K562 (cell line): ENCODE data around the gene SGIP1. TPM values are rescaled to one million over a fixed set of nuclear protein-coding genes. Genes with fewer than 3 reads are reported as not detected.

Source experiments
- ARID2 ChIP-seq: fragments of 450-650 bp; IDR thresholded peaks from 2 replicates; pipeline ENCODE4 v1.6.1; 2017; ENCODE audit warnings: antibody characterized with exemption, mild to moderate bottlenecking
- ETS1 ChIP-seq: conservative IDR thresholded peaks from 2 replicates; pipeline ENCODE4 v1.6.1; 2011; ENCODE audit warnings: low read depth, mild to moderate bottlenecking, low read length; ENCODE audit not compliant: control insufficient read depth
- GTF3C2 ChIP-seq: IDR thresholded peaks from 3 replicates; pipeline ENCODE4 v1.6.1; 2011; ENCODE audit warnings: borderline replicate concordance, mild to moderate bottlenecking, moderate library complexity; ENCODE audit not compliant: insufficient read length; ENCODE audit errors: extremely low read depth
- HDAC3 ChIP-seq: fragments of 450-650 bp; IDR thresholded peaks from 2 replicates; pipeline ENCODE4 v1.6.1; 2018; ENCODE audit warnings: borderline replicate concordance, mild to moderate bottlenecking, moderate library complexity; ENCODE audit not compliant: partially characterized antibody
- RERE ChIP-seq: sonication (generic); formaldehyde crosslinking; IDR thresholded peaks from 2 replicates; pipeline ENCODE4 v1.8.0; 2023; ENCODE audit warnings: missing genetic modification reagents, mild to moderate bottlenecking, borderline replicate concordance
- RNF2 ChIP-seq: sonication (generic); IDR thresholded peaks from 2 replicates; pipeline ENCODE4 v1.6.1; 2016
- ZNF384 ChIP-seq: IDR thresholded peaks from 2 replicates; pipeline ENCODE4 v1.6.1; 2012; ENCODE audit warnings: low read depth, low read length, improper control_type of control experiment
- polyA plus RNA-seq, 8 experiments: library from polyadenylated mRNA; depleted of rRNA in 4 of 8; stranded (reverse) in 5 of 8; unstranded in 3 of 8; fragments of >200 nt; fragmentation: Nextera tagmentation in 2 of 8; fragmentation: Illumina TruSeq in 1 of 8; extraction: Ambion mirVana in 2 of 8; extraction: Trizol in 1 of 8; gene quantifications; 2 replicates each; pipeline versions ENCODE4 v1.2.1 to v1.2.3, GENCODE V29; 2011 to 2014; ENCODE audit warnings: inconsistent platforms in 1 of 8, missing spikeins in 1 of 8
- total RNA-seq, 7 experiments: library from RNA; depleted of rRNA in 6 of 7; stranded (reverse); fragments of >200 nt in 6 of 7; fragmentation: Illumina TruSeq in 2 of 7; extraction: Trizol in 2 of 7; gene quantifications; 2 replicates each; pipeline versions ENCODE4 v1.2.1 to v1.2.3, GENCODE V29; 2011 to 2021; ENCODE audit warnings: low replicate concordance in 1 of 7

The SGIP1 gene
- total and polyA plus RNA-seq, 9 of the 15 experiments (the other 6 are each of a cell fraction or from before 2014, with no cell fraction given) = 0.07 to 0.35 TPM; not detected in 7

GRCh38 chr1:66644331-66644730 is 110.4 kb downstream of the SGIP1 start (continued):
- no peak for TF ChIP-seq GTF3C2
- no peak for TF ChIP-seq RERE (CRISPR knock-in tag)
- TF ChIP-seq HDAC3 = no peak
- TF ChIP-seq RNF2 = no peak
- no peak for TF ChIP-seq ARID2
- no peak for TF ChIP-seq ETS1
- no peak for TF ChIP-seq ZNF384
